H54 (cell line): ENCODE data around the gene IQGAP1.
A peak's percentile ranks its signal among the peaks of the same experiment; 100 is the strongest.
"Not testable (repeated sequence)": the region's sequence is repeated elsewhere in the genome, so short reads cannot be mapped to it uniquely, and the experiment has no call there.

ENCODE experiments used
- DNase-seq: peaks from one replicate; pipeline ENCODE4 v3.0.0; 2011; ENCODE audit warnings: low spot score, mixed read lengths; ENCODE audit not compliant: insufficient read length
- FAIRE-seq: peaks from 3 replicates; lab custom pipeline; 2011; peaks lifted over from hg19 to GRCh38; lab: Jason Lieb, UNC
- POLR2A ChIP-seq: IDR thresholded peaks from 2 replicates; pipeline ENCODE4 v1.6.1; 2011; ENCODE audit warnings: low read depth, mild to moderate bottlenecking, low read length

Gene IQGAP1

DNA sequence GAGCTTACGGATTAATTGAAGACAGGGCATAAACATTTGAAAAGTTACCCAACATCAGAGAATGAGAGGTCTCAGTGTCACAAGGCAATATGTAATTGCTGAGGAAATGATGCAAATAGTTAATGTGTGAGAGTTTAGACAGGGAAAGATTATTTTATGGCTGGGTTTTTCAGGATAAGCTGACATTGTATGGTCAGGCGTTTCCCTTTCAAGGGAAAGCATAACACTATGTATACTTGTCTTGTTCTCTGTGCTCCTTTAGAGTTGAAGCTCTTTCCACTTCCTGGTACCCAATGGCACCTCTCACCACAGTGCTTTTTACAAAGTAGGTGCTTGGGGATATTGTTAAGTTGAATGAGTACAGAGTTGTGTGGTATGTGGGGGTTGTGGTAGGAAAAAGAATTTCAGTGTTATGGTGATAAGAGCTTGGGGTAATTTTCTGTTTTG is 19.9 kb downstream of the IQGAP1 start:
- TF ChIP-seq POLR2A = no peak
- FAIRE-seq (no peak), DNase-seq (no peak)

DNA sequence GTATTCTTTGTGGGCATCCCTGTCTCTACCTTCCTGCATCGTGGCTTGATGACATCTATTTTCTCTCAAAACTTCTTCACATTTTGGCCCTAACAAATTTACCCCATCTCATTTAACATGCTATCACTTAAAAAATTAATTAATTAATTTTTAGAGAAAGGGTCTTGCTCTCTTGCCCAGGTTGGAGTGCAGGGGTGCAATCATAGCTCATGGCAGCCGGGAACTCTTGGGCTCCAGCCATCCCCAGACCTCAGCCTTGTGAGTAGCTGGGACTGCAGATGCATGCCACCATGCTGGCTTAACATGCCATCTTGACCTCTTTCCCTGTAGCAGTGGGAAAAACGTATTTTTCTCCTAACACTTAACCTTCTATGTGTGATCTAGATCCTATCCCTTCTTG is 20.6 kb downstream of the IQGAP1 start:
- FAIRE-seq = no peak

DNA sequence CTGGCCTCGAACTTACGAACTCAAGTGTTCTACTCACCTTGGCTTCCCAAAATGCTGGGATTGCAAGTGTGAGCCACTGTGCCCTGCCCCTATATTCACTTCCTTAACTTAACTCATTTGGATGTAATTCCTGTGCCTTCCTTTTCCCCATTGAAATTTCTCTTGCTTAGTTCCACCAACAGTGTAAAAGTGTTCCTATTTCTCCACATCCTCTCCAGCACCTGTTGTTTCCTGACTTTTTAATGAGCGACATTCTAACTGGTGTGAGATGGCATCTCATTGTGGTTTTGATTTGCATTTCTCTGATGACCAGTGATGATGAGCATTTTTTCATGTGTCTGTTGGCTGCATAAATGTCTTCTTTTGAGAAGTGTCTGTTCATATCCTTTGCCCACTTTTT is 21.5 kb downstream of the IQGAP1 start:
- not testable (repeated sequence) for FAIRE-seq

More for the DNA sequence above, 20.6 kb downstream of the IQGAP1 start:
- TF ChIP-seq POLR2A = no peak
- DNase-seq = no peak

GRCh38 chr15:90410316-90410715 is 22.3 kb downstream of the IQGAP1 start:
- FAIRE-seq, DNase-seq: not testable (repeated sequence)

More for the DNA sequence above, 21.5 kb downstream of the IQGAP1 start:
- DNase-seq = not testable (repeated sequence)

DNA sequence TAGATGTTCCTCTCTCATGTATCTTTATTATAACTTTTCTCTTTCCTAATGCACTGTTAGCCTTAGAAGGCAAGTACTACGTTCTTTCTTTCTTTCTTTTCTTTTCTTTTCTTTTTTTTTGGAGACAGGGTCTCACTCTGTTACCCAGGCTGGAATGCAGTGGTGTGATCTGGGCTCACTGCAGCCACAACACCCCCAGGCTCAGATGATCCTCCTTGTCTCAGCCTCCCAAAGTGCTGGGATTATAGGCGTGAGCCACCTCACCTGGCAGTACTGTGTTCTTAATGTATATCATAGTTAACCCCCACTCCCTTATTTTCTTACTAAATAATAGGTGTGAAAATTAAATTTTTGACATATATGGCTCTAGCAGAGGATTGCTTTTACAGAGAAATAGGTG is 23.1 kb downstream of the IQGAP1 start:
- FAIRE-seq (no peak), DNase-seq (no peak)
- TF ChIP-seq POLR2A = no peak

DNA sequence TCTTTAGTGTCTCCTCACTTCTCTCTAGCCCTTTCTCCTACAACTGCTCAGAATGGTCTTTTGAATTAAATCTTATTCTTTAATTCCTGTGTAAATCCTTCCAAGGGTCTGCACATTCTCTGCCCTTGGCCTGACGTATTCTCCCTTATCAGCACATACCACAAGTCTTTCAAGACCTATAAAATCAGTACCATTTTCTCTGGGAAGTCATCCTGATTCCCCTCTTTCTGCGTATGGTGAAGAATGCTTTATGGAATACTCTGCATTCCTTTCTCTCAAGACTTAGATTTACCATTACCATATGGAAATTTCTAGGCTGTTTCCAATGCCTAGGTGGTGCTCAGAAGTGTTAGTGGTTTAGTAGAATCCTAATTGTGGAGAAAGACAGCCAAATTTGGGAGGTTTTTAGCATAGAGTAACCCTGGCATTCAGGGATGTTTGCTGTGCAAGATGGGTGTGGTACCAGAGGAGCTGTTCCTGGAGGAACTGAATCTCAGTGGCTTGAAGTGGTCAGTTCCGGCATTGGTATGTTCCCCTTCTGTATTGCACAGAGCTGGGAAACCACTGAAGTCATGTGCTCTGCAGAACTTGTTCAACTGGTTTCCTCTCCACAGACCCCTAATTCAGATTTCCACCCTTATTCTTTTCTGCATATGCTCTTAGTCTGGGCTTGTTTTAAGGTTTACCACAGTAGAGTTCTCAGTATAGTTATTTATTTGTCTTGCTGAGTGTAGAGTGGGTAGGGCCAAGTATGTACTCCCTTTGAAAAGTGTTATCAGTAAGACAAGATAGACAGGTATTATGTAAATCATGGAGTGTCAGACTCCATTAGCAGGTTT is 24.5 kb downstream of the IQGAP1 start:
- DNase-seq (no peak), FAIRE-seq (no peak)
- no peak for TF ChIP-seq POLR2A

- DNase-seq (no peak), FAIRE-seq (no peak)
- no peak for TF ChIP-seq POLR2A
Measured at GRCh38 chr15:90413411-90414379, 25.7 kb downstream of the IQGAP1 start.

- no peak for TF ChIP-seq POLR2A
- DNase-seq = no peak
- peak; percentile 30 for FAIRE-seq
Measured at GRCh38 chr15:90414408-90415028, 26.5 kb downstream of the IQGAP1 start.

GRCh38 chr15:90416052-90416451 is 28.0 kb downstream of the IQGAP1 start:
- not testable (repeated sequence) for FAIRE-seq, DNase-seq

GRCh38 chr15:90418627-90419026 is 30.6 kb downstream of the IQGAP1 start:
- no peak for TF ChIP-seq POLR2A
- no peak for DNase-seq
- FAIRE-seq = no peak

DNA sequence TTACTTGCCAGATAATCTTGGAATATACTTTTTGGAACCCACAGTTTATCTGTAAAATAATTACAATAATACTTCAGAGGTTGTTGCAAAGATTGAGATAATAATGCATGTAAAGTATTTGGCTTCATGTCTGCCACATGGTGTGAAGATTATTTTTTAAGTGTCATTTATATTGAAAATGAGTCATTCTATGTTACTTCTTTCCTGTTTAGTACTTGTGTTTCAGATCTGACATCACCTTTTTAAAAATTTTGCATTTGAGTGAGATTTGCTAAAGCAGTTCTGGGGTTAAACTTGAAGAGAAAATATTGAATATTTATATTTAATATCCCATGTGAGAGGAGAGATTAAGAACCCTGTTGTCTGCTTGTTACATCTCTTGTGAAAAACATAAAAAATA is 31.2 kb downstream of the IQGAP1 start:
- no peak for TF ChIP-seq POLR2A
- no peak for DNase-seq
- FAIRE-seq = no peak

DNA sequence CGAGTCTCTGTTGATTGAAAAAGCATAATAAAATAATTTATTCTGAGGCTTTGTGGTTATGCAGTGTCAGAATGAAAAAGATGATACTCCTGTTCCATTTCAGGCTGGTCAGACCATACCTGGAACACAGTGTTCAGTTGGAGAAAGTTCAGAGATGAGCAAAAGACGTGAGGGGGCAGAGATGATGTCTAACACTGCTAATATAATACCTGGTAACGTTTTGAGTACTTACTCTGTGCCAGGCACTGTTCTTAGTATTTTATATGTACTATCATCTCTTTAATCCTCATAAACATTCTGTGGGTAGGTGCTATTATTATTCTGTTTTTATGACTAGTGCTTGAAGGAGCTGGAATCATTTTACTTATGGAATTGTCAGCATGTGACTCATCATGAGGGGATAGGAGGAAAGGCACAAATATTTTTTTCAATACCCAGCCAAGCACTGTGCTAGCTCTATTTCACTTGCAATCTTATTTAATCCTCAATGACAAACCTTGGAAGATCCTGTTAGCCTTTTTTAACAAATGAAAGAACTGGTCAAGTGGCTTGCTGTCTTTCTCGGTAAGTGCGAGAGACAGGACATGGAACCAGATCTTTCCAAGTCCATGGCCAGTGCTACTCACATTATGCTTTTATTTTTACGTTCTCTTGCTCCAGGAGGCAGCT is 31.8 kb downstream of the IQGAP1 start:
- DNase-seq = no peak
- no peak for FAIRE-seq

DNA sequence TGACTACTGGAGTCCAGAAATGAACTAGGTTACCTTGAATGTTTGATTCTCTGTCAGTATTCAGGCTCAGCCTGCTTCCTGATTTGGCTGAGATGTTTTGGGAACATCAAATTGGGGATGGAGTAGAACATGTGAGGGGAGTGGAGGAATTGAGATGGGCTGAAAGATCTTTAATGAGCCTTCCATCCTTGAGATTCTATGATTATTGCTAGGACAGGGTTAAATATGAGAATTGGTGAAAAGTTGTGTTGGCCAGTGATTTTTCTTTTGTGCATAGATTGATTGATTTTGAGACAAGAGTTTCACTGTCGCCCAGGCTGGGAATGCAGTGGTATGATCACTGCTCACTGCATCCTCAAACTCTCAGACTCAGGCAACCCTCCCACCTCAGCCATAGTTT is 32.4 kb downstream of the IQGAP1 start:
- DNase-seq (no peak), FAIRE-seq (no peak)
- no peak for TF ChIP-seq POLR2A

More for the DNA sequence above, 31.8 kb downstream of the IQGAP1 start:
- no peak for TF ChIP-seq POLR2A
